Gastrocnemius medialis (tissue), 4 donors: Measurements from ENCODE around the gene BCAP29. TPM values are rescaled to one million over a fixed set of nuclear protein-coding genes. Genes with fewer than 3 reads are reported as not detected.

Experiments
- ATAC-seq, 2 donors: fragments of 150-250 bp; one replicate each; pipeline ENCODE4 v1.9.1; 2016
- DNase-seq, 2 donors: peaks; one replicate each; pipeline ENCODE4 v3.0.0-alpha.2; 2019
- H3K27ac ChIP-seq, 4 donors: fragments of 200-600 bp; sonication (generic); 1 replicate in 1 of 4; 2 replicates in 3 of 4; pipeline ENCODE4 v1.5.1; 2016 to 2018; ENCODE audit warnings: mild to moderate bottlenecking in 2 of 4, moderate library complexity in 1 of 4
- H3K27me3 ChIP-seq, 3 donors: fragments of 200-600 bp; sonication (generic) in 2 of 3; 1 replicate in 1 of 3; 2 replicates in 2 of 3; pipeline versions ENCODE4 v1.5.1 to v1.6.0; 2016 to 2019; ENCODE audit warnings: mild to moderate bottlenecking in 1 of 3, moderate library complexity in 1 of 3
- H3K36me3 ChIP-seq, 2 donors: fragments of 200-600 bp; sonication (generic) in 1 of 2; one replicate each; pipeline ENCODE4 v1.5.1; 2017 to 2018
- H3K4me1 ChIP-seq, 2 donors: fragments of 200-600 bp; sonication (generic) in 1 of 2; one replicate each; pipeline ENCODE4 v1.5.1; 2016 to 2017; ENCODE audit warnings: mild to moderate bottlenecking in 2 of 2
- H3K4me3 ChIP-seq, 4 donors: fragments of 200-600 bp; sonication (generic) in 3 of 4; 1 replicate in 1 of 4; 2 replicates in 3 of 4; pipeline ENCODE4 v1.5.1; 2016 to 2019; ENCODE audit warnings: mild to moderate bottlenecking in 2 of 4
- H3K9me3 ChIP-seq, 3 donors: fragments of 200-600 bp; sonication (generic) in 2 of 3; 1 replicate in 1 of 3; 2 replicates in 2 of 3; pipeline ENCODE4 v1.5.1; 2016 to 2019
- CTCF ChIP-seq, 5 experiments: fragments of 450-650 bp in 3 of 5; fragments of 200-600 bp in 2 of 5; sonication (generic) in 2 of 5; IDR thresholded peaks in 4 of 5; conservative IDR thresholded peaks in 1 of 5; 1 replicate in 4 of 5; 2 replicates in 1 of 5; pipeline ENCODE4 v1.5.1; 2016 to 2019; ENCODE audit warnings: antibody characterized with exemption in 5 of 5, mild to moderate bottlenecking in 3 of 5, moderate library complexity in 3 of 5
- POLR2A ChIP-seq, 2 donors: fragments of 450-650 bp; IDR thresholded peaks; one replicate each; pipeline ENCODE4 v1.6.1; 2017; ENCODE audit warnings: antibody characterized with exemption in 2 of 2, mild to moderate bottlenecking in 2 of 2, moderate library complexity in 2 of 2
- in situ Hi-C, 4 donors: fragments of 200-750 bp; cut with MboI; loops; one replicate each; pipeline versions ENCODE4 v1.15.0 to v1.8.0; 2017; ENCODE audit warnings: low sequenced_read_pairs in 4 of 4
- intact Hi-C: fragments of 100-400 bp; cut with DNase I; formaldehyde crosslinking; loops from one replicate; pipeline ENCODE4 v1.15.1; 2023; ENCODE audit warnings: low total_unique reads
- total RNA-seq, 4 donors: library from RNA; depleted of rRNA; stranded (reverse); fragments of >200 nt; gene quantifications; one replicate each; pipeline versions ENCODE4 v1.1.0 to v1.2.3, GENCODE V29; 2016

The BCAP29 gene
- total RNA-seq, 4 donors from 2014 or later: 125 to 152 (median 129) TPM

DNA sequence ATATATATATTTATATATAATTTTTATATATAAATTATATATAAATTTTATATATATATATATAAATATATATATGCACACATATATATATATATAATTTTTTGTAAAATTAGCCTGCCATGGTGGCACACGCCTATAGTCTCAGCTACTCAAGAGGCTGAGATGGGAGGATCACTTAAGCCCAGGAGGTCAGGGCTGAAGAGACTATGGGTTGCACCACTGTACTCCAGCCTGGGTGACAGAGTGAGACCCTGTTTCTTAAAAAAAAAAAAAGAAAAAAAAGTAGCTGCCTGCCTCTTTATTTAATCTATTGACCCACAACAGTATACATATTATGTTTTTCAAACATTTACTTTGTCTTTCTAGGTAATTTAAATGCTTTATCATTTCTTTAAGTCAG, 19.2 kb downstream of the BCAP29 start:
- H3K36me3 ChIP-seq: peaks cover 4 to 65% of the 10 kb centered on the region in 2 donors
- intact Hi-C loops: no loop called here

DNA sequence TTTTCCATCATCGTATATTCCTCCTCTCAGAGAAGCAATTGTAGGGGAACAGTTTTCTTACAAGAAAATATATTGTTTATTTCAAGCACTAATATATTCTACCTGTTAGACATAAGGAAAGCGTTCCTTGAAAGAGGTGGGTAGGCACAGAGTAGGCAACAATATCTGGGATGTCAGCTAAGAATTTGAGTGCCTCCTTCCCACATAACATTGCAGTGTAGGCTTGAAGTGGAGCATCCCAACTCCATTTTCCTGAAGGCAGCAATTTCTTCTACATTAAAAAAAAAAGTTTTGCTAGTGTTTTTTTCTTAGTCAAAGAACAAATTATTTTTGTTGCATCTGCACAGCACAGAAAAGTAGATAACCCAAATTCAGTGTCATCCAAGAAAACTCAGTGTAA, 20.8 kb downstream of the BCAP29 start:
- intact Hi-C loops (no loop called here), in situ Hi-C loops (no loop called here)
- Histone ChIP-seq H3K4me3 (no peak overlapping the region), H3K27ac (no peak overlapping the region), H3K9me3 (no peaks in the 10 kb centered on the region), H3K4me1 (peaks cover 0 to 7% of the 10 kb centered on the region in 2 donors), H3K36me3 (peaks cover 4 to 60% of the 10 kb centered on the region in 2 donors), H3K27me3 (no peaks in the 10 kb centered on the region)
- TF ChIP-seq CTCF (IDR thresholded peaks at IDR 0.05 in 4 of 5, conservative IDR thresholded peaks at IDR 0.05 in 1 of 5): no peak
- no peak for TF ChIP-seq POLR2A (IDR thresholded peaks at IDR 0.05)
- ATAC-seq (no peak), DNase-seq (no peak)

More for the DNA sequence above, 19.2 kb downstream of the BCAP29 start:
- H3K4me3 ChIP-seq: no peak overlapping the region
- peaks cover 5 to 7% of the 10 kb centered on the region in 2 donors for H3K4me1 ChIP-seq
- in situ Hi-C loops: loop anchor here in 3 of 4 donors (25.0 kb wide), 2 partner anchors 288 to 412 kb away; partner anchors contain the start of gene DLD (in 2 of the 3)
- H3K27ac ChIP-seq: no peak overlapping the region
- DNase-seq (no peak), ATAC-seq (no peak)
- no peaks in the 10 kb centered on the region for H3K27me3 ChIP-seq
- no peak for TF ChIP-seq POLR2A (IDR thresholded peaks at IDR 0.05)
- no peak for TF ChIP-seq CTCF (IDR thresholded peaks at IDR 0.05 in 4 of 5, conservative IDR thresholded peaks at IDR 0.05 in 1 of 5)
- no peaks in the 10 kb centered on the region for H3K9me3 ChIP-seq

GRCh38 chr7:107605218-107605815, 25.3 kb downstream of the BCAP29 start:
- in situ Hi-C loops (no loop called here), intact Hi-C loops (no loop called here)
- Histone ChIP-seq H3K9me3 (no peaks in the 10 kb centered on the region), H3K27me3 (no peaks in the 10 kb centered on the region), H3K4me1 (peaks cover 8 to 9% of the 10 kb centered on the region in 2 donors), H3K4me3 (no peak overlapping the region), H3K36me3 (peaks cover 4 to 26% of the 10 kb centered on the region in 2 donors), H3K27ac (no peak overlapping the region)
- ATAC-seq (no peak), DNase-seq (no peak)
- TF ChIP-seq CTCF (IDR thresholded peaks at IDR 0.05 in 4 of 5, conservative IDR thresholded peaks at IDR 0.05 in 1 of 5): no peak

GRCh38 chr7:107606303-107606702, 26.3 kb downstream of the BCAP29 start:
- no peak overlapping the region for H3K4me3 ChIP-seq
- H3K9me3 ChIP-seq: no peaks in the 10 kb centered on the region
- DNase-seq (no peak), ATAC-seq (no peak)
- in situ Hi-C loops: no loop called here
- peaks cover 0 to 16% of the 10 kb centered on the region in 2 donors for H3K36me3 ChIP-seq
- peaks cover 14 to 15% of the 10 kb centered on the region in 2 donors for H3K4me1 ChIP-seq
- no peaks in the 10 kb centered on the region for H3K27me3 ChIP-seq
- intact Hi-C loops: no loop called here
- TF ChIP-seq CTCF (IDR thresholded peaks at IDR 0.05 in 4 of 5, conservative IDR thresholded peaks at IDR 0.05 in 1 of 5) (no peak), POLR2A (IDR thresholded peaks at IDR 0.05) (no peak)
- H3K27ac ChIP-seq: no peak overlapping the region
